ENCODE measurements around the gene BNC2.

The BNC2 gene

DNA sequence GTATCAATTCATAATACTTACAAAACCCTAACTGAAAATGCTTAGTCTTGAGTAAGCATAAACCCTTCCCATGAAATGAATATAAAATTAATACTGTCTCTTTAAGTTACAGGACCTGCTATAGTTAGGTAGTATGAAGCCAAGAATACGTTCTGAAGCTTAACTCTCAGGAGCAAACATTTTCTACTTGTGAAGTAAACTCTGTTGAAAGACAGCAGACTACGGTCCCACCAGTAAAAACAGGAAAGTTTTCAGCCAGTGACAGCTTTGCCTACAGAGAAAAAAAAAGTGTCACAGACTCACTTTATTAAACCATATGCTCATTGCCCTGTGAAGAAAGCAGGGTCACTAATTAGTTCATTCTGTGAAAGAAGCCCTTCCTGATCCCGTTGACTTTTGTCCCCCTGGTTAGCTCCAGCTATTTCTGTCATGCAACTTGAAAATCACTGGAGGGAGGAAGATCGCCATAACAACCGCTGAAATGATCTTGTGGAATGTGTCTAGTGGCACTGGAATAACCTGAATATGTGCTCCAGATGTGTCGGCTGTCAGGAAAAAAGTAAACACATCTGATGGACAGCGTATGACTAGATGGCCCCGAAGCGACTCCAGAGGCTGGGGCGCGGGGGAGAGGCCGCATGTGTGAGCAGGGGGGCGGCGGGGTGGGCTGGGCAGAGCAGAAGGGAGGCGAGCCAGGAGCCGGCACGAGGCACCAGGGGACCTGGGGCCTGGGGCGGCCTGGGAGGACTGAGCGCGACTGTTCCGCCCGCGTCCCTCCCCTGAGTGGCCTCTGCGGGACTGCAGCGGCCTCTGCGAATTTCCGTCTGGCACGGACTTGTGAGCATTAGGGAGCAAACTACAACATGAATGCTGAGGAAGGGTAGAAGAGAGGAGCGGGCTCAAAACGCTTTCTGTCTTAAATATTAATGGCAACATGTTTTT, 41.9 kb downstream of the BNC2 start:
- H4K8ac ChIP-seq (ENCODE audit: low read depth, low read length) = no peak overlapping the region
- H3K4ac ChIP-seq (ENCODE audit: low read depth, low read length) = no peak overlapping the region
- H3K4me1 ChIP-seq (ENCODE audit: control insufficient read depth, low read depth, low read length) = peaks cover 4% of the 10 kb centered on the region
- no peak overlapping the region for H2AK5ac ChIP-seq (ENCODE audit: low read length)
- H3K79me2 ChIP-seq (ENCODE audit: control insufficient read depth, insufficient read depth, low read length) = no peaks in the 10 kb centered on the region
- no peak overlapping the region for H2BK15ac ChIP-seq (replicated peaks; ENCODE audit: low read depth)
- no peak overlapping the region for H3K23ac ChIP-seq (ENCODE audit: low read length)
- DNase-seq = peak; percentile 39
- no peak overlapping the region for H3K27ac ChIP-seq (ENCODE audit: low read depth, low read length)
- H4K5ac ChIP-seq (ENCODE audit: low read length) = no peak overlapping the region
- WGBS (ENCODE audit: extremely low coverage, insufficient coverage, low lambda C conversion rate) = no CpG with 5 or more reads among the region's 30 CpGs
- H2BK120ac ChIP-seq (ENCODE audit: low read depth, low read length) = no peak overlapping the region
- H3K27me3 ChIP-seq (ENCODE audit: insufficient read depth, low read length, poor library complexity) = no peaks in the 10 kb centered on the region
- no peak overlapping the region for H3K4me3 ChIP-seq (ENCODE audit: low read length)
- no peak overlapping the region for H2BK5ac ChIP-seq (ENCODE audit: low read length)
- H3K4me2 ChIP-seq (ENCODE audit: low read length) = peak overlapping the region; percentile 4
- peak overlapping the region; percentile 9 for H3K56ac ChIP-seq (ENCODE audit: low read length)
- H3K79me1 ChIP-seq (ENCODE audit: low read length) = no peaks in the 10 kb centered on the region
- peak overlapping the region; percentile 80 for H3K18ac ChIP-seq (ENCODE audit: low read length)
- peak overlapping the region; percentile 39 for H3K9ac ChIP-seq (ENCODE audit: low read length)
- no peaks in the 10 kb centered on the region for H3K36me3 ChIP-seq (ENCODE audit: control insufficient read depth, insufficient read depth, low read length)

DNA sequence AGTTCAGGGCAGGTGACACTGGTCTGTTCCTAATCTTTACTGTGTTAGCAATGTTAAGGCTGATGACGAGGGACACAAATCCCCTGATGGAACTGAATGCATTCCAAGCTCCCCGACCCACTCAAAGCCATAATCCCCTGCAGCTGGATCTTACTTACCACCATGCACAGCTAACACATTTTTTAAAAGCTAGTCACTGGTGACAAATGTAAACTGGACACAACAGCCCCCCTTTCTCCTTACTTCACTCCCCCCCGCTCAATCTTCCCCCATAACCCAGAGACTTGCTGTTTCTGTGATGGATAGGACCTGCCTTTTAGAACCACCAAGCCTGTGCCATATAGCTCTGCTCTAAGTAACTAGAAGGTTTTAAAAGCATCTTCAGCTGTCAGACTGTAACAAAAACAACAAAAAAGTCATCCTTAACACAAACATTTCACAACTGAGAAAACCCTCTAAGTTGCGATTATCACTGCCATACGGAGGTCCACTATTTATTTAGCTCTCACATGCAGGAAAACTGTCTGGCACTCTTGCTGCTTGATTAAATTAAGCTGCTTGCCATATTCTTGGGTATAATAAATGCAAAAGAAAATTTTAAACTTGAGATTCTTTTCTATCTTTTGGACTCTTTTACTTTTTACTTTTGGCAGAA, 44.4 kb downstream of the BNC2 start:
- Histone ChIP-seq H3K56ac (ENCODE audit: low read length) (no peak overlapping the region), H3K4me2 (ENCODE audit: low read length) (no peak overlapping the region), H3K4me3 (ENCODE audit: low read length) (no peak overlapping the region), H3K27ac (ENCODE audit: low read depth, low read length) (no peak overlapping the region), H4K8ac (ENCODE audit: low read depth, low read length) (no peak overlapping the region), H2AK5ac (ENCODE audit: low read length) (no peak overlapping the region), H3K4me1 (ENCODE audit: control insufficient read depth, low read depth, low read length) (peaks cover 4% of the 10 kb centered on the region), H3K27me3 (ENCODE audit: insufficient read depth, low read length, poor library complexity) (no peaks in the 10 kb centered on the region), H2BK120ac (ENCODE audit: low read depth, low read length) (no peak overlapping the region), H2BK5ac (ENCODE audit: low read length) (no peak overlapping the region), H3K79me1 (ENCODE audit: low read length) (no peaks in the 10 kb centered on the region), H3K79me2 (ENCODE audit: control insufficient read depth, insufficient read depth, low read length) (no peaks in the 10 kb centered on the region), H3K23ac (ENCODE audit: low read length) (no peak overlapping the region), H3K18ac (ENCODE audit: low read length) (peak overlapping the region; percentile 51), H3K9ac (ENCODE audit: low read length) (no peak overlapping the region), H4K5ac (ENCODE audit: low read length) (no peak overlapping the region), H2BK15ac (replicated peaks; ENCODE audit: low read depth) (no peak overlapping the region), H3K4ac (ENCODE audit: low read depth, low read length) (no peak overlapping the region), H3K36me3 (ENCODE audit: control insufficient read depth, insufficient read depth, low read length) (no peaks in the 10 kb centered on the region)
- no CpG with 5 or more reads among the region's 5 CpGs for WGBS (ENCODE audit: extremely low coverage, insufficient coverage, low lambda C conversion rate)
- no peak for DNase-seq

DNA sequence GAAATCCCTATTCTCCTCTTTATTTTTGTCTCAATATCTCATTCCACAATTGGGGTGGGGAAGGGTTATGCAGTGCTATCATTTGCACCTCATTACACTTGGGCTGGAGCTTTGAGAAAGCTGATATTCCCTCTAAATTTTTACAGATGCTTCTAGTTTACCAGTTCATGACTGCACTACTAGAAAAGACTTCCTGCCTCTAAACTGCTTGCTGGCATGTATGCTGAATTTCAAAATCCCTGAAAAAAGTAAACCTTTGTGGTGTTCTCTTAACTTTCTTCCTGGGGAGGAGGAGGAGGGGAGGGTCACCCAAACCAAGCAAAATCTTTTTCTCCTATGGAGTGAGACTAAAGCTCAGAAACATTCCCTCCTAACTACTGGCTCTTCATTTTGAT, 45.1 kb downstream of the BNC2 start:
- H2AK5ac ChIP-seq (ENCODE audit: low read length) = no peak overlapping the region
- DNase-seq = no peak
- no peak overlapping the region for H3K18ac ChIP-seq (ENCODE audit: low read length)
- peaks cover 4% of the 10 kb centered on the region for H3K4me1 ChIP-seq (ENCODE audit: control insufficient read depth, low read depth, low read length)
- H3K4me3 ChIP-seq (ENCODE audit: low read length) = no peak overlapping the region
- no peak overlapping the region for H3K9ac ChIP-seq (ENCODE audit: low read length)
- H2BK120ac ChIP-seq (ENCODE audit: low read depth, low read length) = peak overlapping the region; percentile 54
- H3K36me3 ChIP-seq (ENCODE audit: control insufficient read depth, insufficient read depth, low read length) = no peaks in the 10 kb centered on the region
- no peaks in the 10 kb centered on the region for H3K79me2 ChIP-seq (ENCODE audit: control insufficient read depth, insufficient read depth, low read length)
- no peak overlapping the region for H4K5ac ChIP-seq (ENCODE audit: low read length)
- H3K23ac ChIP-seq (ENCODE audit: low read length) = no peak overlapping the region
- H3K56ac ChIP-seq (ENCODE audit: low read length) = no peak overlapping the region
- no peak overlapping the region for H2BK5ac ChIP-seq (ENCODE audit: low read length)
- H3K79me1 ChIP-seq (ENCODE audit: low read length) = no peaks in the 10 kb centered on the region
- H3K4ac ChIP-seq (ENCODE audit: low read depth, low read length) = no peak overlapping the region
- no peak overlapping the region for H3K4me2 ChIP-seq (ENCODE audit: low read length)
- no peak overlapping the region for H4K8ac ChIP-seq (ENCODE audit: low read depth, low read length)
- H3K27me3 ChIP-seq (ENCODE audit: insufficient read depth, low read length, poor library complexity) = no peaks in the 10 kb centered on the region
- peak overlapping the region; percentile 36 for H2BK15ac ChIP-seq (replicated peaks; ENCODE audit: low read depth)
- H3K27ac ChIP-seq (ENCODE audit: low read depth, low read length) = no peak overlapping the region

DNA sequence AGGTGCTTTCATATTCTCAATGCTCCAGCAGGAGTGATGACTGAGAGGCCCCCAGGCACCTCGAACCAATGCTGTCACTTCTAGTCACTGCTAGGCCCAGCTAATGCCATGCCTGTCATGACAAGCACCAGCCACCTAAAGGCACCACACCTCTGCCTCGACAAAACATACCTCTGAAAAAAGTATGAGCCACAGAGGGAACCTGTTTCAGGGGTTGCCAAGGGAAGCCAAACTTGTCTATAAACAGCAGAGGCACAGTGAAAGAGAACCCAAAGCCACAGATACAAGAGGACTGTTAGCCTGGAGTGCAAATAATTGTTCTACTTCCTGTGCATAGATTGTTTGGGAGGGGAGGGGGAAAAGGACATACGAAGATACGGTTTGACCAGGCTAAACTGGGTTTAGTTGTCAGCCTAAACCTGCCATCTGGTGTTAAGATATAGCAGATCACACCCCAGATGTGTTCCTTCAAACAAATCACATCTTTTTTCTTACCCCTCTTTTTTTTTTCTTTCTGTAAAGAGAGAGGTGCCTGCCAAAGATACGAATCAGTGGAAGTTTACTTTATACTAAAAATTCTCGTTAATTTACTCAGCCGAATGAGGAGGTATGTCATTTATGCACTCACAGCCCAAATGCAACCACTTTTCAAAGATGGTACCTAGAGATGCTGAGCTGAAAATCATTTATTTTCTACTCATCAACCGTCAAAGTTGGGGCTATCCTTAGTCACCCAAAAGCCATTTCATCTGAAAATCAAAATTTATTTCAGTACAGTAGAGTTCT, 45.7 kb downstream of the BNC2 start:
- no peak overlapping the region for H3K23ac ChIP-seq (ENCODE audit: low read length)
- no peak overlapping the region for H3K4ac ChIP-seq (ENCODE audit: low read depth, low read length)
- H3K56ac ChIP-seq (ENCODE audit: low read length) = no peak overlapping the region
- no peak overlapping the region for H2BK15ac ChIP-seq (replicated peaks; ENCODE audit: low read depth)
- no peak overlapping the region for H4K5ac ChIP-seq (ENCODE audit: low read length)
- H3K79me1 ChIP-seq (ENCODE audit: low read length) = no peaks in the 10 kb centered on the region
- peaks cover 4% of the 10 kb centered on the region for H3K4me1 ChIP-seq (ENCODE audit: control insufficient read depth, low read depth, low read length)
- H3K27ac ChIP-seq (ENCODE audit: low read depth, low read length) = no peak overlapping the region
- no peaks in the 10 kb centered on the region for H3K79me2 ChIP-seq (ENCODE audit: control insufficient read depth, insufficient read depth, low read length)
- H4K8ac ChIP-seq (ENCODE audit: low read depth, low read length) = peak overlapping the region; percentile 28
- no peak overlapping the region for H3K4me2 ChIP-seq (ENCODE audit: low read length)
- no peaks in the 10 kb centered on the region for H3K27me3 ChIP-seq (ENCODE audit: insufficient read depth, low read length, poor library complexity)
- peak; percentile 76 for DNase-seq
- no peak overlapping the region for H2AK5ac ChIP-seq (ENCODE audit: low read length)
- H2BK120ac ChIP-seq (ENCODE audit: low read depth, low read length) = no peak overlapping the region
- H3K4me3 ChIP-seq (ENCODE audit: low read length) = no peak overlapping the region
- WGBS (ENCODE audit: extremely low coverage, insufficient coverage, low lambda C conversion rate) = no CpG with 5 or more reads among the region's 8 CpGs
- H2BK5ac ChIP-seq (ENCODE audit: low read length) = no peak overlapping the region
- no peaks in the 10 kb centered on the region for H3K36me3 ChIP-seq (ENCODE audit: control insufficient read depth, insufficient read depth, low read length)
- no peak overlapping the region for H3K9ac ChIP-seq (ENCODE audit: low read length)
- no peak overlapping the region for H3K18ac ChIP-seq (ENCODE audit: low read length)

DNA sequence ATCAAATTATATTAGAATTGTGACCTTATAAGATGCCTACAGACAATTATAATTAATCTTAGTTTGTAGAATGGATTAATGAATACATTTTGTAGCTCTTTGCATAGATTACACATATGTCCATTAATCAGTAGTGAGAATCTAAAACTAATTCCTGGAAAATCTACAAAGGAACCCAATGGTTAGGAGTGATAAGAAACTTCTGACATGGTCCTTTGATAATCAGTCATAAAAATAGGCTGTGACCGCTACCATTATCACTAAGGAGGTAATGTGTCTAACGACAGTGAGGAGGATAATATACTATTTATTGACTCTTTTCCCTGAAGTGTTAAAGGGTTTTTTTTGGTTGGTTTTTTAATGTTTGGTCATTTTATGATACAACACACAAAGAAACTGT, 46.6 kb downstream of the BNC2 start:
- Histone ChIP-seq H3K4ac (ENCODE audit: low read depth, low read length) (no peak overlapping the region), H3K27me3 (ENCODE audit: insufficient read depth, low read length, poor library complexity) (no peaks in the 10 kb centered on the region), H3K4me1 (ENCODE audit: control insufficient read depth, low read depth, low read length) (peaks cover 1% of the 10 kb centered on the region), H3K18ac (ENCODE audit: low read length) (no peak overlapping the region), H3K36me3 (ENCODE audit: control insufficient read depth, insufficient read depth, low read length) (no peaks in the 10 kb centered on the region), H3K23ac (ENCODE audit: low read length) (no peak overlapping the region), H2BK120ac (ENCODE audit: low read depth, low read length) (no peak overlapping the region), H3K9ac (ENCODE audit: low read length) (no peak overlapping the region), H4K8ac (ENCODE audit: low read depth, low read length) (no peak overlapping the region), H3K27ac (ENCODE audit: low read depth, low read length) (no peak overlapping the region), H3K79me2 (ENCODE audit: control insufficient read depth, insufficient read depth, low read length) (no peaks in the 10 kb centered on the region), H3K56ac (ENCODE audit: low read length) (no peak overlapping the region), H3K79me1 (ENCODE audit: low read length) (no peaks in the 10 kb centered on the region), H2BK5ac (ENCODE audit: low read length) (no peak overlapping the region), H2AK5ac (ENCODE audit: low read length) (no peak overlapping the region), H3K4me2 (ENCODE audit: low read length) (no peak overlapping the region), H2BK15ac (replicated peaks; ENCODE audit: low read depth) (no peak overlapping the region), H4K5ac (ENCODE audit: low read length) (no peak overlapping the region), H3K4me3 (ENCODE audit: low read length) (no peak overlapping the region)
- no peak for DNase-seq
- no CpG with 5 or more reads among the region's 2 CpGs for WGBS (ENCODE audit: extremely low coverage, insufficient coverage, low lambda C conversion rate)
